ENCODE data around the gene ZGPAT. TPM values are rescaled to one million over a fixed set of nuclear protein-coding genes. Genes with fewer than 3 reads are reported as not detected.

Gene ZGPAT
- total RNA-seq, 4 donors from 2014 or later = 21.7 to 25.8 (median 23.3) TPM

GRCh38 chr20:63685269-63686026 lies 22.4 kb upstream of the ZGPAT start:
- Histone ChIP-seq H3K9me3 (no peaks in the 10 kb centered on the region), H3K4me3 (no peak overlapping the region), H3K27ac (peak overlapping the region; percentile 90), H3K27me3 (no peaks in the 10 kb centered on the region), H3K36me3 (peaks cover 3% of the 10 kb centered on the region), H3K4me1 (peaks cover 71% of the 10 kb centered on the region)
- peak in 1 of 2 donors; percentile 71 for DNase-seq (ENCODE audit: low spot score in 2 of 2)
- WGBS = 44% methylated on average over 3 of the region's 21 CpGs
- TF ChIP-seq, protein P1, sequence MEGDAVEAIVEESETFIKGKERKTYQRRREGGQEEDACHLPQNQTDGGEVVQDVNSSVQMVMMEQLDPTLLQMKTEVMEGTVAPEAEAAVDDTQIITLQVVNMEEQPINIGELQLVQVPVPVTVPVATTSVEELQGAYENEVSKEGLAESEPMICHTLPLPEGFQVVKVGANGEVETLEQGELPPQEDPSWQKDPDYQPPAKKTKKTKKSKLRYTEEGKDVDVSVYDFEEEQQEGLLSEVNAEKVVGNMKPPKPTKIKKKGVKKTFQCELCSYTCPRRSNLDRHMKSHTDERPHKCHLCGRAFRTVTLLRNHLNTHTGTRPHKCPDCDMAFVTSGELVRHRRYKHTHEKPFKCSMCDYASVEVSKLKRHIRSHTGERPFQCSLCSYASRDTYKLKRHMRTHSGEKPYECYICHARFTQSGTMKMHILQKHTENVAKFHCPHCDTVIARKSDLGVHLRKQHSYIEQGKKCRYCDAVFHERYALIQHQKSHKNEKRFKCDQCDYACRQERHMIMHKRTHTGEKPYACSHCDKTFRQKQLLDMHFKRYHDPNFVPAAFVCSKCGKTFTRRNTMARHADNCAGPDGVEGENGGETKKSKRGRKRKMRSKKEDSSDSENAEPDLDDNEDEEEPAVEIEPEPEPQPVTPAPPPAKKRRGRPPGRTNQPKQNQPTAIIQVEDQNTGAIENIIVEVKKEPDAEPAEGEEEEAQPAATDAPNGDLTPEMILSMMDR (IDR thresholded peaks at IDR 0.05) = no peak
- no peak for TF ChIP-seq POLR2A (IDR thresholded peaks at IDR 0.05)
- TF ChIP-seq EP300 (IDR thresholded peaks at IDR 0.05) = no peak
- TF ChIP-seq POLR2AphosphoS5 (IDR thresholded peaks at IDR 0.05) = no peak

DNA sequence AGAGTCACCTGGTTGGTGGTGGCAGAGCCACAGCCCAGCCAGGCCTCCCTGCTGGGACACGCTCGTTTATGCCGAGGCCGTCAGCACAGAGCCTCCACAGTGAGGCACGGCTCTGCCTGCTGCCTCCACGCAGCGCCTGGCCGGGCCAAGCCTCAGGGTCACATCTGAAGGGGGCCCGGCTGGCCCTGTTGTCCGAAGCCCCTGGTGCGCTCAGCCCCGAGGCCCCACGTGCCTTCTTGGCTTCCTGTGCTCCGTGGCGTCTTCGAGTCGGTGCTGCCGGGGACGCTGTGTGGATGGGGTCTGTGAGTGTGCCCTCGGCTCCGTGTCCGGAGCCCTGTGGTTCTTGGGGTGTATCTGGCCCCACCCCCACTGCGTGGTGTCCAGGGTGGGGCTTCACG lies 21.7 kb upstream of the ZGPAT start:
- TF ChIP-seq, protein P1 (IDR thresholded peaks at IDR 0.05) = no peak
- TF ChIP-seq EP300 (IDR thresholded peaks at IDR 0.05) = no peak
- TF ChIP-seq POLR2AphosphoS5 (IDR thresholded peaks at IDR 0.05) = no peak
- TF ChIP-seq POLR2A (IDR thresholded peaks at IDR 0.05) = no peak
- 72% methylated on average over 11 of the region's 24 CpGs for WGBS
- Histone ChIP-seq H3K9me3 (no peaks in the 10 kb centered on the region), H3K4me1 (peaks cover 77% of the 10 kb centered on the region), H3K27ac (peak overlapping the region; percentile 90), H3K4me3 (peak overlapping the region; percentile 4), H3K36me3 (no peaks in the 10 kb centered on the region), H3K27me3 (no peaks in the 10 kb centered on the region)
- DNase-seq (ENCODE audit: low spot score in 2 of 2) = no peak

GRCh38 chr20:63686492-63687321 lies 21.1 kb upstream of the ZGPAT start:
- peak; percentile 87 to 88 for DNase-seq (ENCODE audit: low spot score in 2 of 2)

GRCh38 chr20:63687419-63688178 lies 20.2 kb upstream of the ZGPAT start:
- Histone ChIP-seq H3K36me3 (no peaks in the 10 kb centered on the region), H3K27ac (peak overlapping the region; percentile 90), H3K27me3 (no peaks in the 10 kb centered on the region), H3K4me1 (peaks cover 80% of the 10 kb centered on the region), H3K4me3 (no peak overlapping the region), H3K9me3 (no peaks in the 10 kb centered on the region)
- WGBS = 85% methylated on average over 8 of the region's 29 CpGs
- no peak for DNase-seq (ENCODE audit: low spot score in 2 of 2)
- TF ChIP-seq POLR2AphosphoS5 (IDR thresholded peaks at IDR 0.05) = no peak
- TF ChIP-seq EP300 (IDR thresholded peaks at IDR 0.05) = no peak
- TF ChIP-seq, protein P1 (IDR thresholded peaks at IDR 0.05) = no peak
- no peak for TF ChIP-seq POLR2A (IDR thresholded peaks at IDR 0.05)

More at GRCh38 chr20:63686492-63687321, 21.1 kb upstream of the ZGPAT start:
- Histone ChIP-seq H3K27me3 (no peaks in the 10 kb centered on the region), H3K4me3 (peak overlapping the region; percentile 4), H3K27ac (peak overlapping the region; percentile 90), H3K4me1 (peaks cover 81% of the 10 kb centered on the region), H3K9me3 (no peaks in the 10 kb centered on the region), H3K36me3 (no peaks in the 10 kb centered on the region)
- no peak for TF ChIP-seq EP300 (IDR thresholded peaks at IDR 0.05)
- peak in 1 of 3 donors; percentile 28 for TF ChIP-seq POLR2AphosphoS5 (IDR thresholded peaks at IDR 0.05)
- WGBS = 22% methylated on average over 25 of the region's 45 CpGs

GRCh38 chr20:63688228-63689045 lies 19.4 kb upstream of the ZGPAT start:
- H3K4me1 ChIP-seq = peaks cover 76% of the 10 kb centered on the region

More at GRCh38 chr20:63688228-63689045, 19.4 kb upstream of the ZGPAT start:
- DNase-seq (ENCODE audit: low spot score in 2 of 2) = no peak
- Histone ChIP-seq H3K27ac (peak overlapping the region; percentile 90), H3K4me3 (no peak overlapping the region), H3K9me3 (no peaks in the 10 kb centered on the region), H3K27me3 (no peaks in the 10 kb centered on the region), H3K36me3 (no peaks in the 10 kb centered on the region)
- TF ChIP-seq POLR2AphosphoS5 (IDR thresholded peaks at IDR 0.05) = no peak
- 68% methylated on average over 8 of the region's 31 CpGs for WGBS
